ENCODE data around the gene PCNA. TPM values are rescaled to one million over a fixed set of nuclear protein-coding genes. Genes with fewer than 3 reads are reported as not detected.
A peak's percentile ranks its signal among the peaks of the same experiment; 100 is the strongest.

The PCNA gene
- total RNA-seq, 1 donor from 2014 or later: 44.3 TPM

- ATAC-seq: no peak
- intact Hi-C loops (cut with DNase I): no loop called here
- no peak overlapping the region for H3K27ac ChIP-seq
- no peaks in the 10 kb centered on the region for H3K9me3 ChIP-seq
- peaks cover 10% of the 10 kb centered on the region for H3K4me1 ChIP-seq
- H3K27me3 ChIP-seq: no peaks in the 10 kb centered on the region
- DNase-seq: no peak
- TF ChIP-seq, protein P1, sequence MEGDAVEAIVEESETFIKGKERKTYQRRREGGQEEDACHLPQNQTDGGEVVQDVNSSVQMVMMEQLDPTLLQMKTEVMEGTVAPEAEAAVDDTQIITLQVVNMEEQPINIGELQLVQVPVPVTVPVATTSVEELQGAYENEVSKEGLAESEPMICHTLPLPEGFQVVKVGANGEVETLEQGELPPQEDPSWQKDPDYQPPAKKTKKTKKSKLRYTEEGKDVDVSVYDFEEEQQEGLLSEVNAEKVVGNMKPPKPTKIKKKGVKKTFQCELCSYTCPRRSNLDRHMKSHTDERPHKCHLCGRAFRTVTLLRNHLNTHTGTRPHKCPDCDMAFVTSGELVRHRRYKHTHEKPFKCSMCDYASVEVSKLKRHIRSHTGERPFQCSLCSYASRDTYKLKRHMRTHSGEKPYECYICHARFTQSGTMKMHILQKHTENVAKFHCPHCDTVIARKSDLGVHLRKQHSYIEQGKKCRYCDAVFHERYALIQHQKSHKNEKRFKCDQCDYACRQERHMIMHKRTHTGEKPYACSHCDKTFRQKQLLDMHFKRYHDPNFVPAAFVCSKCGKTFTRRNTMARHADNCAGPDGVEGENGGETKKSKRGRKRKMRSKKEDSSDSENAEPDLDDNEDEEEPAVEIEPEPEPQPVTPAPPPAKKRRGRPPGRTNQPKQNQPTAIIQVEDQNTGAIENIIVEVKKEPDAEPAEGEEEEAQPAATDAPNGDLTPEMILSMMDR (IDR thresholded peaks at IDR 0.05): no peak
- no peak overlapping the region for H3K4me3 ChIP-seq
- H3K36me3 ChIP-seq: no peaks in the 10 kb centered on the region
Measured at GRCh38 chr20:5159928-5160327, 40.2 kb upstream of the PCNA start.

- Histone ChIP-seq H3K27me3 (no peaks in the 10 kb centered on the region), H3K4me3 (no peak overlapping the region), H3K27ac (no peak overlapping the region), H3K4me1 (peaks cover 13% of the 10 kb centered on the region), H3K36me3 (no peaks in the 10 kb centered on the region), H3K9me3 (no peaks in the 10 kb centered on the region)
- TF ChIP-seq, protein P1 (IDR thresholded peaks at IDR 0.05): no peak
- peak; percentile 36 for ATAC-seq
- no peak for DNase-seq
- intact Hi-C loops (cut with DNase I): no loop called here
Measured at GRCh38 chr20:5156675-5157448, 37.1 kb upstream of the PCNA start.

DNA sequence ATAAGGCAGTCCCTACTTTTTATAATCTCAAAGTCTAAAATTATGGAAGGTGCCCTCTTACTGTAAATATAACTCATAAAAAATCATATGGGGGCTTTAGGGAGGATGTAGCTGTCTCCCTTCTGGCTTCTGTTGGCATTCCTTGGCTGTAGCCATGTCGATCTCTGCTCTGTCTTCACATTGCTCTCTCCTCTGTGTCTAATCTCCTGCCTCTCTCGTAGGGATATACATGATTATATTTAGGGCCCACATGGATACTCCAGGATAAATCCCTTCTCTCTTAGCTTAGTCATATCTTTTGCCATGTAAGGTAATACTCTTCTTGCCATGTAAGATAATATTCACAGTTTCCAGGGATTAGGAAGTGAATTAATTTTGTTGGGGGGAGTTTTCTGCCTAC lies 35.6 kb upstream of the PCNA start:
- no peak overlapping the region for H3K4me3 ChIP-seq
- TF ChIP-seq, protein P1 (IDR thresholded peaks at IDR 0.05): no peak
- H3K27ac ChIP-seq: no peak overlapping the region
- intact Hi-C loops (cut with DNase I): no loop called here
- no peaks in the 10 kb centered on the region for H3K9me3 ChIP-seq
- ATAC-seq (no peak), DNase-seq (no peak)
- H3K36me3 ChIP-seq: no peaks in the 10 kb centered on the region
- H3K4me1 ChIP-seq: peaks cover 19% of the 10 kb centered on the region
- no peaks in the 10 kb centered on the region for H3K27me3 ChIP-seq

DNA sequence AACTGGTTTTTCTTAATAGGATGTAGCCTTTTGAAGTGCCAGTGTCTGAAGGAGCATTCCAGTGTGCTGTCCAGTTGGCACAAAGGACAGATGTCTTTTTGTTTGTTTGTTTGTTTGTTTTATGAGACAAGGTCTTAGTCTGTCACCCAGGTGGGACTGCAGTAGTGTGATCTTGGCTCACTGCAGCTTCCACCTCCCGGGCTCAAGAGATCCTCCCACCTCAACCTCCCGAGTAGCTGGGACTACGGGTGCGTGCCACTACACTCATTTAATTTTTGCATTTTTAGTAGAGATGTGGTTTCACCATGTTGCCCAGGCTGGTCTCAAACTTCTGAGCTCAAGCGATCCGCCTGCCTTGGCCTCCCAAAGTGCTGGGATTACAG lies 34.8 kb upstream of the PCNA start:
- Histone ChIP-seq H3K4me3 (no peak overlapping the region), H3K4me1 (peaks cover 21% of the 10 kb centered on the region), H3K27me3 (no peaks in the 10 kb centered on the region), H3K9me3 (no peaks in the 10 kb centered on the region), H3K27ac (no peak overlapping the region), H3K36me3 (no peaks in the 10 kb centered on the region)
- ATAC-seq (no peak), DNase-seq (no peak)
- TF ChIP-seq, protein P1 (IDR thresholded peaks at IDR 0.05): no peak
- intact Hi-C loops (cut with DNase I): no loop called here

DNA sequence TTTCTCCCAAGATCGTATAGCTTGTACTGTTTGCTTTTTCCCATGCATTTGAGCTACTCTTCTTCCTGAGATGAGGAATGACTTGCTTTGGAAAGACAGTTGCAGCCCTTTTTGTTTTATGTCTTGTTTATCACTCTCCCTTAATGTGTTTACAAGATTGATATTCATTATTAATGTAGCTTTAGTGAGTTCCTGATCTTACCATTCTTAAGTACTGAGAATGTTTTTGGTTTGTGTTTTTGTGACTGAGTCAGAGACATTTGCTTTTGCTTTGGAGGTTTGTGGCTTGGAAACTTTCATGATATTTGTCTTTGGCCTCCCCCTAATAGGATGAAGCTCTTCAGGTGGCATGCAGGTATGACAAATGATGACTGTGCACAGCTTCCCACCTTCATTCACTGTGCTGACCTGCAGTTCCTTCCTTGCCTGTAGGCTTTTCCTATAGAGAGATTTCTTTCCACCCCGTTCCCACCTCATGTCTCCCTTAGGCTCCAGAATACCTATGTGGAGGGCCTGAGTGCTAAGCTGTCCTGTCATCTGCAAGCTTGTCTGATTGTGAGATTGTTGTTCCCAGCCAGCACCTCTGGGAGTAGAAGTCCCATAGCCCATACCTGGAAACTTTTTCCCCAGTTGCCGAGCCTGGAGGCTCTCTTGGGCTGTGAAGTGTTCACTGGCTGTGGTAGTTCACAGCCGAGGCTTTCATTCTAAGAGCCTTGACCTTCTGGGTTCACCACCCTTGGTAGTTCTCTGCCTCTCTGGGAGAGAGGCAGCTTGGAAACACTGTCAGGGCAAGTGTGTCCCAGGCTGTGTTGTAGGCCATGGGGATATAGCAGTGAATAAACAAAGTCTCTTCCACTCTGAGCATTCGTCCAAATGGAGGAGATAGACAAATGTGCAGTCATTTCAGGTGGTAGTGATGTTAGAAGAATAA lies 34.1 kb upstream of the PCNA start:
- H3K4me3 ChIP-seq: no peak overlapping the region
- ATAC-seq (no peak), DNase-seq (no peak)
- intact Hi-C loops (cut with DNase I): no loop called here
- TF ChIP-seq, protein P1 (IDR thresholded peaks at IDR 0.05): no peak
- H3K36me3 ChIP-seq: no peaks in the 10 kb centered on the region
- H3K27me3 ChIP-seq: no peaks in the 10 kb centered on the region
- H3K4me1 ChIP-seq: peaks cover 23% of the 10 kb centered on the region
- no peak overlapping the region for H3K27ac ChIP-seq
- H3K9me3 ChIP-seq: no peaks in the 10 kb centered on the region
